K562 (cell line): ENCODE results near the gene SYNE2.

Source experiments
- CBFB ChIP-seq: sonication (generic); formaldehyde crosslinking; IDR thresholded peaks from 2 replicates; pipeline ENCODE4 v1.4.0; 2020; ENCODE audit warnings: mild to moderate bottlenecking, missing genetic modification reagents
- CTCF ChIP-seq, 3 experiments: IDR thresholded peaks in 2 of 3; conservative IDR thresholded peaks in 1 of 3; 2 replicates each; pipeline ENCODE4 v1.5.1; 2011 to 2012; ENCODE audit warnings: low read length in 3 of 3, mild to moderate bottlenecking in 3 of 3, control low read depth in 2 of 3, improper control_type of control experiment in 1 of 3, inconsistent platforms in 1 of 3, low read depth in 1 of 3, mixed read lengths in 1 of 3, moderate library complexity in 1 of 3; ENCODE audit not compliant: insufficient read depth in 2 of 3
- EZH2 ChIP-seq: IDR thresholded peaks from 2 replicates; pipeline ENCODE4 v1.6.1; 2012; ENCODE audit warnings: low read depth, mild to moderate bottlenecking, inconsistent platforms, low read length, borderline replicate concordance
- FOSL1 ChIP-seq: fragments of 200-800 bp; sonication (Bioruptor generic); conservative IDR thresholded peaks from 2 replicates; pipeline ENCODE4 v1.6.1; 2016; ENCODE audit warnings: missing genetic modification characterization, missing compliant biosample characterization
- FOXO4 ChIP-seq: fragments of 450-650 bp; formaldehyde crosslinking; IDR thresholded peaks from 2 replicates; pipeline ENCODE4 v1.4.0; 2020; ENCODE audit warnings: mild to moderate bottlenecking, moderate library complexity
- JUND ChIP-seq, 2 experiments: IDR thresholded peaks; 2 replicates in 1 of 2; 3 replicates in 1 of 2; pipeline ENCODE4 v1.6.1; 2011; ENCODE audit warnings: borderline replicate concordance in 2 of 2, low read depth in 2 of 2, low read length in 2 of 2, improper control_type of control experiment in 1 of 2, missing biosample characterization in 1 of 2, missing genetic modification characterization in 1 of 2, missing genetic modification reagents in 1 of 2
- KLF16 ChIP-seq: IDR thresholded peaks from 2 replicates; pipeline ENCODE4 v1.6.1; 2016; ENCODE audit warnings: antibody characterized with exemption
- NFE2L1 ChIP-seq: fragments of 450-650 bp; IDR thresholded peaks from 2 replicates; pipeline ENCODE4 v1.6.1; 2016; ENCODE audit warnings: missing genetic modification characterization, low read depth, mild to moderate bottlenecking, missing compliant biosample characterization, moderate library complexity, borderline replicate concordance
- PBX2 ChIP-seq, 2 experiments: IDR thresholded peaks in 1 of 2; conservative IDR thresholded peaks in 1 of 2; 2 replicates each; pipeline ENCODE4 v1.6.1; 2016; ENCODE audit warnings: low read depth in 2 of 2, mild to moderate bottlenecking in 1 of 2, missing compliant biosample characterization in 1 of 2, missing genetic modification characterization in 1 of 2, moderate library complexity in 1 of 2
- POLR2A ChIP-seq: fragments of 450-650 bp; conservative IDR thresholded peaks from 2 replicates; pipeline ENCODE4 v1.6.1; 2016
- POLR2AphosphoS5 ChIP-seq: IDR thresholded peaks from 2 replicates; pipeline ENCODE4 v1.6.1; 2011; ENCODE audit warnings: mild to moderate bottlenecking, low read depth, low read length, moderate library complexity; ENCODE audit not compliant: control insufficient read depth, insufficient read depth
- ZFP36 ChIP-seq: fragments of 150-350 bp; IDR thresholded peaks from 2 replicates; pipeline ENCODE4 v1.6.1; 2018; ENCODE audit warnings: low read length, low read depth; ENCODE audit not compliant: partially characterized antibody

- TF ChIP-seq CTCF (IDR thresholded peaks at IDR 0.05 in 2 of 3, conservative IDR thresholded peaks at IDR 0.05 in 1 of 3; ENCODE audit: insufficient read depth in 2 of 3, low read depth in 1 of 3, low read length in 3 of 3) (no peak), JUND (IDR thresholded peaks at IDR 0.05; ENCODE audit: borderline replicate concordance, low read depth, low read length) (no peak), JUND (tag; IDR thresholded peaks at IDR 0.05; ENCODE audit: borderline replicate concordance, low read depth, low read length) (no peak), EZH2 (no peak), POLR2AphosphoS5 (no peak), PBX2 (CRISPR knock-in tag; IDR thresholded peaks at IDR 0.05; ENCODE audit: low read depth) (no peak), PBX2 (tag; conservative IDR thresholded peaks at IDR 0.05; ENCODE audit: low read depth) (no peak), FOXO4 (CRISPR knock-in tag) (no peak), CBFB (CRISPR knock-in tag) (no peak), KLF16 (no peak), FOSL1 (tag) (no peak), NFE2L1 (tag) (no peak), POLR2A (no peak), ZFP36 (no peak)
These were observed 407.6 kb downstream of the SYNE2 start for GRCh38 chr14:64260418-64260817.
